ENCODE results near the gene HACD3.

DNA sequence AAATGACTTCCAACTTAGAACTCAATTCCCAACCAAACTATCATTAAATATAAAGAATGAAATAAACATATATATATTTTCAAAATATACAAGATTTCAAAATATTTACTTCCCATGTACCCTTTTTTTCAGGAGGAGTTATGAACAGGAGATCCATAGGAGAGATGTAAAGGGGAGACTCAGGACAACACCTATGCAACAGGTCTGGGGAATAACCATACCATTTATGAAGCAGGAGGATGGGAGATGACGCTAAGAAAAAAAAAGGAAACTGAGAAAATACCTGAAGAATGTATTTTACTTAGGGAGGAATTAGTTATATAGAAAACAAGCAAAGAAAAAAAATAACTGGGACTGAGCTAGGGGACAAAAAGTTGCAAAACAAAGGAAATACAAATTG is 56.8 kb downstream of the HACD3 start:
- TF ChIP-seq POLR2AphosphoS5 (IDR thresholded peaks at IDR 0.05): no peak
- TF ChIP-seq POLR2A (IDR thresholded peaks at IDR 0.05; ENCODE audit: low read depth): no peak
- TF ChIP-seq, protein P1, sequence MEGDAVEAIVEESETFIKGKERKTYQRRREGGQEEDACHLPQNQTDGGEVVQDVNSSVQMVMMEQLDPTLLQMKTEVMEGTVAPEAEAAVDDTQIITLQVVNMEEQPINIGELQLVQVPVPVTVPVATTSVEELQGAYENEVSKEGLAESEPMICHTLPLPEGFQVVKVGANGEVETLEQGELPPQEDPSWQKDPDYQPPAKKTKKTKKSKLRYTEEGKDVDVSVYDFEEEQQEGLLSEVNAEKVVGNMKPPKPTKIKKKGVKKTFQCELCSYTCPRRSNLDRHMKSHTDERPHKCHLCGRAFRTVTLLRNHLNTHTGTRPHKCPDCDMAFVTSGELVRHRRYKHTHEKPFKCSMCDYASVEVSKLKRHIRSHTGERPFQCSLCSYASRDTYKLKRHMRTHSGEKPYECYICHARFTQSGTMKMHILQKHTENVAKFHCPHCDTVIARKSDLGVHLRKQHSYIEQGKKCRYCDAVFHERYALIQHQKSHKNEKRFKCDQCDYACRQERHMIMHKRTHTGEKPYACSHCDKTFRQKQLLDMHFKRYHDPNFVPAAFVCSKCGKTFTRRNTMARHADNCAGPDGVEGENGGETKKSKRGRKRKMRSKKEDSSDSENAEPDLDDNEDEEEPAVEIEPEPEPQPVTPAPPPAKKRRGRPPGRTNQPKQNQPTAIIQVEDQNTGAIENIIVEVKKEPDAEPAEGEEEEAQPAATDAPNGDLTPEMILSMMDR (IDR thresholded peaks at IDR 0.05): no peak
- TF ChIP-seq EP300 (IDR thresholded peaks at IDR 0.05): no peak
